A549 (cell line): Measurements from ENCODE around the gene GNPTG. TPM values are rescaled to one million over a fixed set of nuclear protein-coding genes. Genes with fewer than 3 reads are reported as not detected.

ENCODE experiments used
- ATAC-seq, 2 experiments: fragments of 200-7000 bp in 1 of 2; fragments of >200 bp in 1 of 2; cut with Nextera tagmentation in 1 of 2; cut with Tn5 transposase in 1 of 2; 3 replicates each; pipeline versions ENCODE4 v1.8.0 to v1.9.1; 2018 to 2020; ENCODE audit warnings: mild to moderate bottlenecking in 1 of 2, moderate library complexity in 1 of 2
- CTCF ChIA-PET: fragments of 300-600 bp; sonication (Branson Sonifier 250); formaldehyde crosslinking; extraction: SDS; loops from one replicate; lab custom pipeline; 2021; ENCODE audit warnings: antibody characterized with exemption, inconsistent platforms; lab: Yijun Ruan, JAX
- POLR2A ChIA-PET: fragments of 350-600 bp; formaldehyde crosslinking; extraction: SDS; loops from one replicate; lab custom pipeline; 2021; ENCODE audit warnings: antibody characterized with exemption, inconsistent platforms; lab: Yijun Ruan, JAX
- DNase-seq, 2 experiments: peaks; one replicate each; pipeline versions ENCODE4 v3.0.0 to v3.0.0-alpha.2; 2011 to 2016; ENCODE audit warnings: low read depth in 1 of 2, low spot score in 1 of 2
- FAIRE-seq: peaks from 2 replicates; lab custom pipeline; 2011; peaks lifted over from hg19 to GRCh38; lab: Jason Lieb, UNC
- H3K27ac ChIP-seq, 2 experiments: fragments of >200 bp; sonication (Bioruptor Twin); formaldehyde crosslinking; 3 replicates each; pipeline ENCODE4 v1.5.1; 2016 to 2017
- H3K4me1 ChIP-seq: fragments of >200 bp; sonication (Bioruptor Twin); formaldehyde crosslinking; 3 replicates; pipeline ENCODE4 v1.6.1; 2016
- H3K4me2 ChIP-seq: fragments of >200 bp; sonication (Bioruptor Twin); formaldehyde crosslinking; 3 replicates; pipeline ENCODE4 v1.6.1; 2016
- H3K4me3 ChIP-seq: fragments of >200 bp; sonication (Bioruptor Twin); formaldehyde crosslinking; 3 replicates; pipeline ENCODE4 v1.5.1; 2016
- H3K9me3 ChIP-seq: fragments of >200 bp; sonication (Bioruptor Twin); formaldehyde crosslinking; 3 replicates; pipeline ENCODE4 v1.6.1; 2016
- CBX2 ChIP-seq: fragments of 200-600 bp; sonication (generic); IDR thresholded peaks from 2 replicates; pipeline ENCODE4 v1.6.1; 2016; ENCODE audit warnings: low read depth, mild to moderate bottlenecking, borderline replicate concordance
- ESRRA ChIP-seq: fragments of 150-350 bp; IDR thresholded peaks from 2 replicates; pipeline ENCODE4 v1.6.1; 2014; ENCODE audit warnings: mild to moderate bottlenecking, low read length, borderline replicate concordance
- FOSB ChIP-seq: fragments of 250-450 bp; sonication (Bioruptor Pico); IDR thresholded peaks from 2 replicates; pipeline ENCODE4 v1.5.0; 2020; ENCODE audit warnings: mild to moderate bottlenecking, moderate library complexity
- FOSL2 ChIP-seq, 2 experiments: fragments of 450-650 bp in 1 of 2; fragments of >200 bp in 1 of 2; sonication (Bioruptor Twin) in 1 of 2; formaldehyde crosslinking; IDR thresholded peaks; 2 replicates each; pipeline versions ENCODE4 v1.5.0 to v1.6.1; 2016 to 2020; ENCODE audit warnings: mild to moderate bottlenecking in 1 of 2, moderate library complexity in 1 of 2
- FOXS1 ChIP-seq: fragments of 250-450 bp; sonication (Bioruptor Pico); IDR thresholded peaks from 2 replicates; pipeline ENCODE4 v1.5.0; 2020; ENCODE audit warnings: mild to moderate bottlenecking, moderate library complexity
- HOXB5 ChIP-seq: fragments of 250-450 bp; sonication (Bioruptor Pico); IDR thresholded peaks from 2 replicates; pipeline ENCODE4 v1.5.0; 2020; ENCODE audit warnings: mild to moderate bottlenecking, moderate library complexity
- JUN ChIP-seq, 2 experiments: fragments of >200 bp; sonication (Bioruptor Twin); formaldehyde crosslinking; IDR thresholded peaks; 2 replicates in 1 of 2; 3 replicates in 1 of 2; pipeline ENCODE4 v1.6.1; 2016 to 2017
- KDM1A ChIP-seq: fragments of 200-600 bp; sonication (generic); IDR thresholded peaks from 2 replicates; pipeline ENCODE4 v1.6.1; 2016; ENCODE audit warnings: low read depth, mild to moderate bottlenecking
- KDM5A ChIP-seq: fragments of 200-600 bp; sonication (generic); IDR thresholded peaks from 2 replicates; pipeline ENCODE4 v1.6.1; 2016; ENCODE audit warnings: antibody characterized with exemption, mild to moderate bottlenecking
- NR3C1 ChIP-seq: fragments of >200 bp; sonication (Bioruptor Twin); formaldehyde crosslinking; IDR thresholded peaks from 3 replicates; pipeline ENCODE4 v1.6.1; 2017
- POLR2A ChIP-seq: IDR thresholded peaks from 2 replicates; pipeline ENCODE4 v1.6.1; 2012; ENCODE audit warnings: mild to moderate bottlenecking, low read length
- RARB ChIP-seq: fragments of 250-450 bp; sonication (Bioruptor Pico); IDR thresholded peaks from 2 replicates; pipeline ENCODE4 v1.8.0; 2021; ENCODE audit warnings: mild to moderate bottlenecking, moderate library complexity
- RNF2 ChIP-seq: fragments of 200-600 bp; sonication (generic); IDR thresholded peaks from 2 replicates; pipeline ENCODE4 v1.6.1; 2016; ENCODE audit warnings: low read depth, mild to moderate bottlenecking, antibody characterized with exemption, moderate library complexity, borderline replicate concordance
- SMC3 ChIP-seq: fragments of >200 bp; sonication (Bioruptor Twin); formaldehyde crosslinking; IDR thresholded peaks from 3 replicates; pipeline ENCODE4 v1.6.1; 2018; ENCODE audit warnings: inconsistent platforms
- TP53 ChIP-seq: fragments of 250-450 bp; sonication (Bioruptor Pico); IDR thresholded peaks from 2 replicates; pipeline ENCODE4 v1.5.0; 2021; ENCODE audit warnings: mild to moderate bottlenecking, moderate library complexity
- ZFP36 ChIP-seq: fragments of 450-650 bp; IDR thresholded peaks from 2 replicates; pipeline ENCODE4 v1.6.1; 2014; ENCODE audit warnings: borderline replicate concordance; ENCODE audit not compliant: partially characterized antibody
- WGBS: methylation state at CpG from one replicate; pipeline ENCODE4 v1.1.6; 2017; ENCODE audit errors: missing lambda C conversion rate; 5-methylcytosine and 5-hydroxymethylcytosine counted together
- polyA plus RNA-seq, 4 experiments: library from polyadenylated mRNA; depleted of rRNA in 3 of 4; stranded (reverse); fragments of >200 nt; fragmentation: RNase III in 1 of 4; extraction: RNeasy Plus Mini Kit Qiagen cat#74134 plus additional on column Dnase treatment in 1 of 4; gene quantifications; 2 replicates in 3 of 4; 3 replicates in 1 of 4; pipeline ENCODE4 v1.2.3, GENCODE V29; 2011 to 2017
- TF ChIP-seq, protein P1 (sequence below): fragments of >200 bp; sonication (Bioruptor Twin); formaldehyde crosslinking; IDR thresholded peaks from 2 replicates; pipeline ENCODE4 v1.6.1; 2016
- TF ChIP-seq, protein P2 (sequence below): fragments of 250-450 bp; sonication (Bioruptor Pico); IDR thresholded peaks from 2 replicates; pipeline ENCODE4 v1.5.0; 2021; ENCODE audit warnings: mild to moderate bottlenecking, moderate library complexity, borderline replicate concordance
- TF ChIP-seq, protein P3 (sequence below): fragments of 150-350 bp; IDR thresholded peaks from 2 replicates; pipeline ENCODE4 v1.6.1; 2014; ENCODE audit warnings: low read depth, mild to moderate bottlenecking, low read length
- TF ChIP-seq, protein P4 (sequence below): IDR thresholded peaks from 2 replicates; pipeline ENCODE4 v1.6.1; 2012; ENCODE audit warnings: low read depth, borderline replicate concordance

GNPTG gene
- polyA plus RNA-seq, 2 of the 4 experiments (the other 2 are of a cell fraction), result 23.4 to 24.2 TPM

DNA sequence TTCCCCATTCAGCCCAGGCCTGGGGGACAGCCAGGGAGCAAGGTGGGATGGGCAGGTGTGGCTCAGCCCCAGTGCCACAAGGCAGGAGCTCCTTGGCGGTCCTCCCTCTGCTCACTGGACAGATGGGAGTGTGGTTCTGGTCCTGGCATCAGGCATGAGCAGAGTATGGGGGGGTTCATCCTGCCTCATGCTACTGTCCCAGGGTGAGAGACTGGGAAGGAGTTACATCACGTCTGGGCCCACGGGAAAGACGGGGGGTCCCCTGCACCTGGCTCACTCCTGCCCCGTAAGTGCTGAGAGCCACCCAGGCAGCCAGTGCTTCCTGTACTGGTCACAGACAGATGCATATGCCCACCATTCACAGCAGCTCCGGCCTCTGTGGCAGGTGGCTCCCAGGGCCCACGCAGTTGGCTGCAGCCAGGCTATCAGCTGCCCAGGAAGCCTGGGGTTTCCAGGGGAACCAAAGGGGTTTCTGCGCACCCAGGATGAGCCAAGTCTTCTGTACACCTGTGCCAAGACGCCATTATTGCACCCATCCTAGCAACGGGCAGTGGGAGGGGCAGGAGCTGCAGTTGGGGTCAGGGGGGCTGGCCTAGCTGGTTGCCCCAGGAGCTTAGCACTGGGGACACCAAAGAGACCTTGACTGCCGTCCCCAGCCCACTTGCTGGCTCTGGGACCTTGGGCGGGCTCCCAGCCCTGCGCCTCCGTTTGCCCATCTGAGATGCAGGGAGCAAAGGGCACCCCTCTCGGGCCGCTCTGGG is 16.3 kb upstream of the GNPTG start:
- H3K4me3 ChIP-seq, result no peak overlapping the region
- WGBS, result 14% methylated on average over 11 of the region's 16 CpGs
- H3K4me1 ChIP-seq, result peaks cover 32% of the 10 kb centered on the region
- ChIA-PET CTCF (interaction anchor here (0.6 to 5.5 kb wide), 6 partner anchors 11 to 42 kb away, joined by 3 to 46 read pairs (median 18); no protein-coding TSS in a partner anchor), POLR2A (no interaction called here)
- FAIRE-seq (no peak), ATAC-seq (peak; percentile 1 to 12; a peak in 3 of 6 replicates), DNase-seq (no peak)
- no peak overlapping the region for H3K27ac ChIP-seq
- H3K4me2 ChIP-seq, result no peak overlapping the region; the same call in 2 of the 3 replicates
- no peaks in the 10 kb centered on the region for H3K9me3 ChIP-seq
- TF ChIP-seq NR3C1, result no peak
- no peak for TF ChIP-seq TP53 (CRISPR knock-in tag)
- no peak for TF ChIP-seq FOXS1 (CRISPR knock-in tag)
- no peak for TF ChIP-seq RNF2
- TF ChIP-seq POLR2A, result no peak
- TF ChIP-seq ESRRA, result no peak

DNA sequence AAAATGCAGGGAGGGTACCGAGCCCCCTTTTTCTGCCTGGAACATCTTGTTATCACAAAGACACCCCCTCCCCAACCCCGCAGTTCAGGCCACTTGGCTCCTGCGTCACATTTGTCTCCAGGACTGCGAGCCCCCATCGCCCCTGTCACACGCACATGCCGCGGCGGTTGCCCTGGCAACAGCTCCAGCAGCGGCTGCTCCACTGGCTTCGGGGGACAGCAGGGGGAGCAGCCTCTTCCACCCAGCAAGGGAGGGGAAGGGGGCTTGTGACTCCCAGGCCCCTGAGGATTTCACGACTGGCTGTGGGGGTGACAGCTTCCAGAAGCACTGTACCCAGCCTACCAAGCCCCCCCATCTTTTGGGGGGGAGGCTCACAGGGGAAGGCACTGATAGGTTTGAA is 15.7 kb upstream of the GNPTG start:
- no peak overlapping the region for H3K27ac ChIP-seq
- no peak for DNase-seq
- H3K4me1 ChIP-seq, result peaks cover 32% of the 10 kb centered on the region
- H3K4me3 ChIP-seq, result no peak overlapping the region
- H3K4me2 ChIP-seq, result no peak overlapping the region; the same call in 2 of the 3 replicates
- 27% methylated on average over 11 of the region's 12 CpGs for WGBS
- TF ChIP-seq, protein P1, sequence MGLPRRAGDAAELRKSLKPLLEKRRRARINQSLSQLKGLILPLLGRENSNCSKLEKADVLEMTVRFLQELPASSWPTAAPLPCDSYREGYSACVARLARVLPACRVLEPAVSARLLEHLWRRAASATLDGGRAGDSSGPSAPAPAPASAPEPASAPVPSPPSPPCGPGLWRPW, result no peak
- TF ChIP-seq HOXB5 (CRISPR knock-in tag), result no peak
- TF ChIP-seq, protein P2, sequence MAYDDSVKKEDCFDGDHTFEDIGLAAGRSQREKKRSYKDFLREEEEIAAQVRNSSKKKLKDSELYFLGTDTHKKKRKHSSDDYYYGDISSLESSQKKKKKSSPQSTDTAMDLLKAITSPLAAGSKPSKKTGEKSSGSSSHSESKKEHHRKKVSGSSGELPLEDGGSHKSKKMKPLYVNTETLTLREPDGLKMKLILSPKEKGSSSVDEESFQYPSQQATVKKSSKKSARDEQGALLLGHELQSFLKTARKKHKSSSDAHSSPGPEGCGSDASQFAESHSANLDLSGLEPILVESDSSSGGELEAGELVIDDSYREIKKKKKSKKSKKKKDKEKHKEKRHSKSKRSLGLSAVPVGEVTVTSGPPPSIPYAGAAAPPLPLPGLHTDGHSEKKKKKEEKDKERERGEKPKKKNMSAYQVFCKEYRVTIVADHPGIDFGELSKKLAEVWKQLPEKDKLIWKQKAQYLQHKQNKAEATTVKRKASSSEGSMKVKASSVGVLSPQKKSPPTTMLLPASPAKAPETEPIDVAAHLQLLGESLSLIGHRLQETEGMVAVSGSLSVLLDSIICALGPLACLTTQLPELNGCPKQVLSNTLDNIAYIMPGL (CRISPR knock-in tag), result no peak
- no peak for TF ChIP-seq ESRRA
- no peak for TF ChIP-seq ZFP36
- TF ChIP-seq, protein P3, sequence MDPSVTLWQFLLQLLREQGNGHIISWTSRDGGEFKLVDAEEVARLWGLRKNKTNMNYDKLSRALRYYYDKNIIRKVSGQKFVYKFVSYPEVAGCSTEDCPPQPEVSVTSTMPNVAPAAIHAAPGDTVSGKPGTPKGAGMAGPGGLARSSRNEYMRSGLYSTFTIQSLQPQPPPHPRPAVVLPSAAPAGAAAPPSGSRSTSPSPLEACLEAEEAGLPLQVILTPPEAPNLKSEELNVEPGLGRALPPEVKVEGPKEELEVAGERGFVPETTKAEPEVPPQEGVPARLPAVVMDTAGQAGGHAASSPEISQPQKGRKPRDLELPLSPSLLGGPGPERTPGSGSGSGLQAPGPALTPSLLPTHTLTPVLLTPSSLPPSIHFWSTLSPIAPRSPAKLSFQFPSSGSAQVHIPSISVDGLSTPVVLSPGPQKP, result no peak
- H3K9me3 ChIP-seq, result no peaks in the 10 kb centered on the region
- ChIA-PET CTCF (interaction anchor here (1.4 to 5.5 kb wide), 5 partner anchors 11 to 35 kb away, joined by 5 to 46 read pairs (median 29); no protein-coding TSS in a partner anchor), POLR2A (no interaction called here)
- no peak for ATAC-seq
- FAIRE-seq, result no peak

DNA sequence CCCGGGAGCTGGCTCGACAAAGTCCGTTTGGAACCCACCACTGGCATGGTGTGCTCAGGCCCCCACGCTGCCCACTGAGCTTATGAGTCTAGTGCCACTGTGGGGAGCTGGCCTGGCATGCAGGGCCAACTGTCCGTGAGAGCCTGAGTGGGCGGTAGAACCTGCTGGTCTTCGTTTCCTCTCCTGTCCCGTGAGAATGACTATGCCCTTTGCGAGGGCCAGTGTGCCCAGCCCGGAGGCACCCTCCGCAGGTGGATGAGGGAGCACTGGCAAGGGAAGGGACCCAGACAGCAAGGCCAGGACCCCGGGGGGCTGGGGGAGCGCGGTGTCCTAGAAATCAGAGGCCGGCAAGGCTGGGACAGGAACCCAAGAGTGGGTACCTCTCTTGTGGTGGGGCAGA is 15.1 kb upstream of the GNPTG start:
- ATAC-seq, result no peak

DNA sequence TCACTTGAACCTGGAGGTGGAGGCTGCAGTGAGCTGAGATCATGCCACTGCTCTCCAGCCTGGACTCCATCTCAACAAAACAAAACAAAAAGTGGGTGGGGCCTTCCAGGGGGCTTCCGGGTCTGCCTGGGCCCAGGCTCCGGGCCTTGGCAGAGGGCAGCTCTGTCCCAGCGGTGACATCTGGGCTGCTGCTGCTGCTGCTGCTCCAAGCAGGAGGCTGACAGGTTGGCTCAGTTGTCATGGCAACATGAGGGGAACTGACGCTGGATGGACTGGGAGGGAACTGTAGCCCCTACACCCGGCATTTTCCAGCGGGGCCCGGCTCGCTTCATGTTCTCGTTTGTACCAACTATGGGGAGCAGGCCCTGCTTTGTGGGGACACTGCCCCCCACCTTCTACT is 14.2 kb upstream of the GNPTG start:
- H3K4me2 ChIP-seq, result no peak overlapping the region
- DNase-seq (no peak), FAIRE-seq (no peak), ATAC-seq (no peak)
- CTCF ChIA-PET, result interaction anchor here (0.8 to 5.5 kb wide), 20 partner anchors 8 to 427 kb away, joined by 3 to 46 read pairs (median 4); partner anchors contain the start of genes GNPTG and TSR3
- H3K9me3 ChIP-seq, result no peaks in the 10 kb centered on the region
- POLR2A ChIA-PET, result no interaction called here
- H3K4me1 ChIP-seq, result peaks cover 22% of the 10 kb centered on the region
- H3K27ac ChIP-seq, result no peak overlapping the region
- H3K4me3 ChIP-seq, result no peak overlapping the region
- 60% methylated on average over 9 of the region's 9 CpGs for WGBS
- TF ChIP-seq, protein P4, sequence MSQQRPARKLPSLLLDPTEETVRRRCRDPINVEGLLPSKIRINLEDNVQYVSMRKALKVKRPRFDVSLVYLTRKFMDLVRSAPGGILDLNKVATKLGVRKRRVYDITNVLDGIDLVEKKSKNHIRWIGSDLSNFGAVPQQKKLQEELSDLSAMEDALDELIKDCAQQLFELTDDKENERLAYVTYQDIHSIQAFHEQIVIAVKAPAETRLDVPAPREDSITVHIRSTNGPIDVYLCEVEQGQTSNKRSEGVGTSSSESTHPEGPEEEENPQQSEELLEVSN, result no peak
- TF ChIP-seq FOSB (CRISPR knock-in tag) (no peak), KDM1A (no peak), KDM5A (no peak), ESRRA (no peak), SMC3 (no peak), FOSL2 (IDR thresholded peaks at IDR 0.05) (no peak), FOSL2 (CRISPR knock-in tag; IDR thresholded peaks at IDR 0.05) (no peak), JUN (IDR thresholded peaks at IDR 0.05) (no peak)
- TF ChIP-seq, protein P1, result no peak
- TF ChIP-seq, protein P3, result no peak
- TF ChIP-seq, protein P2 (CRISPR knock-in tag), result no peak

More for the DNA sequence above, 15.1 kb upstream of the GNPTG start:
- POLR2A ChIA-PET, result no interaction called here
- FAIRE-seq, result no peak
- no peaks in the 10 kb centered on the region for H3K9me3 ChIP-seq
- peaks cover 27% of the 10 kb centered on the region for H3K4me1 ChIP-seq
- DNase-seq, result no peak
- no peak for TF ChIP-seq RNF2
- no peak for TF ChIP-seq CBX2
- TF ChIP-seq RARB (CRISPR knock-in tag), result no peak
- H3K27ac ChIP-seq, result no peak overlapping the region
- H3K4me3 ChIP-seq, result no peak overlapping the region
- no peak overlapping the region for H3K4me2 ChIP-seq
- CTCF ChIA-PET, result interaction anchor here (1.0 to 5.5 kb wide), 6 partner anchors 10 to 35 kb away, joined by 4 to 46 read pairs (median 20); no protein-coding TSS in a partner anchor
- 35% methylated on average over 7 of the region's 15 CpGs for WGBS
